B cell (primary cell): ENCODE measurements around the gene ETV6.

ENCODE experiments used
- CTCF ChIP-seq: fragments of 200-600 bp; IDR thresholded peaks from one replicate; pipeline ENCODE4 v1.8.0; 2022; ENCODE audit warnings: antibody characterized with exemption, mild to moderate bottlenecking
- EZH2 ChIP-seq: IDR thresholded peaks from 2 replicates; pipeline ENCODE4 v1.6.1; 2012; ENCODE audit warnings: borderline replicate concordance, low read depth, mild to moderate bottlenecking, moderate library complexity, low read length; ENCODE audit not compliant: insufficient read depth, poor library complexity, severe bottlenecking

GRCh38 chr12:11853126-11853525, 203.7 kb downstream of the ETV6 start:
- TF ChIP-seq CTCF (no peak), EZH2 (no peak)
